ENCODE measurements around the gene ADPRHL1. TPM values are rescaled to one million over a fixed set of nuclear protein-coding genes. Genes with fewer than 3 reads are reported as not detected.
A peak's percentile ranks its signal among the peaks of the same experiment; 100 is the strongest.

Gene ADPRHL1
- total RNA-seq, 2 donors from 2014 or later: 1.6 to 2.9 TPM

DNA sequence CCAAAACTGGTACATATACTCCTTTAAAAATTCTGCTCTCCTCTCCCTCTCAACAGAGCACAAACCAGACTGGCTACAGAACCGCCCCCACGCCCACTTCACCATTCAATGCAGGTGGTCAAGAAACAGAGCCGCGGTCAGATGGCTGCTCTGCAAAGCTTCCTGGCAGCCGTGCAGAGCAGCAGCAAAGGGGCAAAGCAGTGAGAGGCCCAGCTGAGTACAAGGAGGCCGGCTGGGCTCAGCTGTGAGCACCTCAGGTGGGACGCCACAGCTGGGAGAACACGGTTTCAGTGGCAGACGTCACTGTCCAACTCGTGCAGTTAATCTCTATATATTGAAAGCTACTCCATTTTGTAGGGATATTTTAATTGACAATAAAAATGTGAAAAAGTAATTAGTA, 97.7 kb downstream of the ADPRHL1 start:
- H3K27me3 ChIP-seq (ENCODE audit: control insufficient read depth, insufficient read depth, low read length, poor library complexity, severe bottlenecking): no peaks in the 10 kb centered on the region
- H3K9ac ChIP-seq (ENCODE audit: extremely low read depth, low read length, poor library complexity, severe bottlenecking): no peak overlapping the region
- no peaks in the 10 kb centered on the region for H3K4me1 ChIP-seq (ENCODE audit: control insufficient read depth, insufficient read depth, low read length)
- Mint-ChIP-seq H3K4me3 (no peak overlapping the region), H3K36me3 (ENCODE audit: low read depth) (peaks cover 52% of the 10 kb centered on the region), H3K27ac (peak overlapping the region; percentile 11), H3K4me1 (no peaks in the 10 kb centered on the region), H3K27me3 (ENCODE audit: insufficient read depth) (no peaks in the 10 kb centered on the region), H3K9me3 (no peaks in the 10 kb centered on the region)
- H3K9me3 ChIP-seq (ENCODE audit: control insufficient read depth, low read length): no peaks in the 10 kb centered on the region
- H3K36me3 ChIP-seq (ENCODE audit: control insufficient read depth, insufficient read depth, low read length): peaks cover 19% of the 10 kb centered on the region
- WGBS, 2 experiments (ENCODE audit: insufficient coverage in 1 of 2, insufficient read length in 1 of 2): 90 to 93% methylated on average over 2 to 10 of the region's 10 CpGs
- TF ChIP-seq CTCF (conservative IDR thresholded peaks at IDR 0.05): no peak
- no peak overlapping the region for H3K4me3 ChIP-seq (ENCODE audit: low read length)
- DNase-seq: no peak
- no peak overlapping the region for H3K27ac ChIP-seq (ENCODE audit: low read depth, low read length)

- Mint-ChIP-seq H3K4me3 (no peak overlapping the region), H3K36me3 (ENCODE audit: low read depth) (peaks cover 52% of the 10 kb centered on the region), H3K4me1 (no peaks in the 10 kb centered on the region), H3K27me3 (ENCODE audit: insufficient read depth) (no peaks in the 10 kb centered on the region), H3K27ac (no peak overlapping the region), H3K9me3 (no peaks in the 10 kb centered on the region)
- no peaks in the 10 kb centered on the region for H3K4me1 ChIP-seq (ENCODE audit: control insufficient read depth, insufficient read depth, low read length)
- peaks cover 14% of the 10 kb centered on the region for H3K36me3 ChIP-seq (ENCODE audit: control insufficient read depth, insufficient read depth, low read length)
- WGBS, 2 experiments (ENCODE audit: insufficient coverage in 1 of 2, insufficient read length in 1 of 2): 96% methylated on average over 35 to 41 of the region's 41 CpGs
- no peak overlapping the region for H3K9ac ChIP-seq (ENCODE audit: extremely low read depth, low read length, poor library complexity, severe bottlenecking)
- no peak overlapping the region for H3K4me3 ChIP-seq (ENCODE audit: low read length)
- H3K27me3 ChIP-seq (ENCODE audit: control insufficient read depth, insufficient read depth, low read length, poor library complexity, severe bottlenecking): no peaks in the 10 kb centered on the region
- TF ChIP-seq CTCF (conservative IDR thresholded peaks at IDR 0.05): no peak
- no peak for DNase-seq
- no peak overlapping the region for H3K27ac ChIP-seq (ENCODE audit: low read depth, low read length)
- H3K9me3 ChIP-seq (ENCODE audit: control insufficient read depth, low read length): no peaks in the 10 kb centered on the region
Observed at GRCh38 chr13:113354831-113355610, 98.3 kb downstream of the ADPRHL1 start.

DNA sequence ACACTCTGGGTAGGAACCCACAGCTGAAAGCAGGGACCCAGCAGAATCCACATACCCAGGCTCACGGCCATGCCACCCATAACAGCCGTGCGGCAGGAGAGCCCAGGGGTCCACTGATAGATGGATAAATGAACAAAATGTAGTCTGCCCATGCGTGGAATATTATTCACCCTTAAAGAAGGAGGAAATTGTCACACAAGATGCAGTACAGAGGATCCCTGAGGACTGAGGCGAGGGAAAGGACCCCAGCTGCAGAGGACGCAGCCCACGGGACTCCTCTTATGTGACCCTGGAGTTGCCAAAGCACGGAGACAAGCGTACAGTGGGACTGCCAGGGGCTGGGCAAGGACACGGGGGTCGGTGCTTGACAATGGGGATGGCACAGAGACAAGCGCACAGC, 100.0 kb downstream of the ADPRHL1 start:
- Mint-ChIP-seq H3K27me3 (ENCODE audit: insufficient read depth) (no peaks in the 10 kb centered on the region), H3K27ac (no peak overlapping the region), H3K9me3 (no peaks in the 10 kb centered on the region), H3K4me3 (no peak overlapping the region), H3K4me1 (no peaks in the 10 kb centered on the region), H3K36me3 (ENCODE audit: low read depth) (peaks cover 55% of the 10 kb centered on the region)
- no peak for DNase-seq
- Histone ChIP-seq H3K27me3 (ENCODE audit: control insufficient read depth, insufficient read depth, low read length, poor library complexity, severe bottlenecking) (no peaks in the 10 kb centered on the region), H3K27ac (ENCODE audit: low read depth, low read length) (no peak overlapping the region), H3K9me3 (ENCODE audit: control insufficient read depth, low read length) (no peaks in the 10 kb centered on the region), H3K36me3 (ENCODE audit: control insufficient read depth, insufficient read depth, low read length) (peaks cover 17% of the 10 kb centered on the region), H3K9ac (ENCODE audit: extremely low read depth, low read length, poor library complexity, severe bottlenecking) (no peak overlapping the region), H3K4me3 (ENCODE audit: low read length) (no peak overlapping the region), H3K4me1 (ENCODE audit: control insufficient read depth, insufficient read depth, low read length) (no peaks in the 10 kb centered on the region)
- WGBS, 2 experiments (ENCODE audit: insufficient coverage in 1 of 2, insufficient read length in 1 of 2): 94 to 95% methylated on average over 9 to 12 of the region's 12 CpGs
- TF ChIP-seq CTCF (conservative IDR thresholded peaks at IDR 0.05): no peak
